Suprapubic skin (tissue), 4 donors: ENCODE data around the gene GMCL2.

Experiments used
- CTCF ChIP-seq, 2 donors: fragments of 200-600 bp in 1 of 2; fragments of 450-650 bp in 1 of 2; sonication (generic) in 1 of 2; IDR thresholded peaks; one replicate each; pipeline ENCODE4 v1.5.1; 2016 to 2019; ENCODE audit warnings: antibody characterized with exemption in 2 of 2, mild to moderate bottlenecking in 1 of 2, moderate library complexity in 1 of 2
- EP300 ChIP-seq: sonication (generic); formaldehyde crosslinking; IDR thresholded peaks from one replicate; pipeline ENCODE4 v1.6.1; 2017; ENCODE audit warnings: antibody characterized with exemption
- POLR2A ChIP-seq, 2 donors: fragments of 450-650 bp; IDR thresholded peaks; one replicate each; pipeline ENCODE4 v1.6.1; 2017; ENCODE audit warnings: antibody characterized with exemption in 2 of 2, mild to moderate bottlenecking in 2 of 2, moderate library complexity in 2 of 2
- POLR2AphosphoS5 ChIP-seq, 3 donors: sonication (generic); formaldehyde crosslinking; IDR thresholded peaks; one replicate each; pipeline ENCODE4 v1.6.1; 2017; ENCODE audit warnings: antibody characterized with exemption in 3 of 3

- TF ChIP-seq POLR2A (IDR thresholded peaks at IDR 0.05) (no peak), CTCF (IDR thresholded peaks at IDR 0.05) (no peak), POLR2AphosphoS5 (IDR thresholded peaks at IDR 0.05) (no peak), EP300 (no peak)
Observed at GRCh38 chr5:178228609-178229008, 41.4 kb upstream of the GMCL2 start.
